Measurements from ENCODE around the gene NDUFA6. TPM values are rescaled to one million over a fixed set of nuclear protein-coding genes. Genes with fewer than 3 reads are reported as not detected.
"Not testable (repeated sequence)": the region's sequence is repeated elsewhere in the genome, so short reads cannot be mapped to it uniquely, and the experiment has no call there.

The NDUFA6 gene
- total RNA-seq, 1 experiment from 2014 or later, result 118 TPM

- ChIA-PET POLR2A (ENCODE audit: unreplicated experiment) (no interaction called here), CTCF (no interaction called here)
- Histone ChIP-seq H4K20me1 (ENCODE audit: low read length) (no peaks in the 10 kb centered on the region), H3F3A (ENCODE audit: low read length, unreplicated experiment) (no peaks in the 10 kb centered on the region), H3K36me3 (ENCODE audit: low read depth, low read length) (no peaks in the 10 kb centered on the region), H2AFZ (ENCODE audit: low read length) (no peak overlapping the region), H3K27ac (ENCODE audit: low read length) (no peak overlapping the region), H3K79me2 (ENCODE audit: low read length) (no peaks in the 10 kb centered on the region), H3K9me3 (ENCODE audit: low read length) (no peaks in the 10 kb centered on the region), H3K4me2 (ENCODE audit: low read length) (no peak overlapping the region), H3K27me3 (ENCODE audit: low read length) (no peaks in the 10 kb centered on the region), H3K4me1 (ENCODE audit: insufficient read depth, low read length) (no peaks in the 10 kb centered on the region), H3K4me3 (ENCODE audit: low read length) (no peak overlapping the region), H3K9me2 (replicated peaks; ENCODE audit: low read length) (no peaks in the 10 kb centered on the region), H3K9ac (ENCODE audit: low read length) (no peak overlapping the region)
- TF ChIP-seq EZH2 (IDR thresholded peaks at IDR 0.05; ENCODE audit: low read length, unreplicated experiment) (no peak), EZH2phosphoT487 (IDR thresholded peaks at IDR 0.05; ENCODE audit: borderline replicate concordance, low read length) (no peak)
- TF ChIP-seq, protein P1, sequence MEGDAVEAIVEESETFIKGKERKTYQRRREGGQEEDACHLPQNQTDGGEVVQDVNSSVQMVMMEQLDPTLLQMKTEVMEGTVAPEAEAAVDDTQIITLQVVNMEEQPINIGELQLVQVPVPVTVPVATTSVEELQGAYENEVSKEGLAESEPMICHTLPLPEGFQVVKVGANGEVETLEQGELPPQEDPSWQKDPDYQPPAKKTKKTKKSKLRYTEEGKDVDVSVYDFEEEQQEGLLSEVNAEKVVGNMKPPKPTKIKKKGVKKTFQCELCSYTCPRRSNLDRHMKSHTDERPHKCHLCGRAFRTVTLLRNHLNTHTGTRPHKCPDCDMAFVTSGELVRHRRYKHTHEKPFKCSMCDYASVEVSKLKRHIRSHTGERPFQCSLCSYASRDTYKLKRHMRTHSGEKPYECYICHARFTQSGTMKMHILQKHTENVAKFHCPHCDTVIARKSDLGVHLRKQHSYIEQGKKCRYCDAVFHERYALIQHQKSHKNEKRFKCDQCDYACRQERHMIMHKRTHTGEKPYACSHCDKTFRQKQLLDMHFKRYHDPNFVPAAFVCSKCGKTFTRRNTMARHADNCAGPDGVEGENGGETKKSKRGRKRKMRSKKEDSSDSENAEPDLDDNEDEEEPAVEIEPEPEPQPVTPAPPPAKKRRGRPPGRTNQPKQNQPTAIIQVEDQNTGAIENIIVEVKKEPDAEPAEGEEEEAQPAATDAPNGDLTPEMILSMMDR (conservative IDR thresholded peaks at IDR 0.05; ENCODE audit: low read depth, low read length), result no peak
- ATAC-seq (no peak), DNase-seq (no peak)
- no TSS peak for BruUV-seq (replicated peaks)
- intact Hi-C loops (cut with micrococcal nuclease), result no loop called here
These were observed 48.4 kb upstream of the NDUFA6 start for GRCh38 chr22:42138972-42139371.

GRCh38 chr22:42138122-42138770 lies 47.7 kb upstream of the NDUFA6 start:
- Histone ChIP-seq H4K20me1 (ENCODE audit: low read length) (no peaks in the 10 kb centered on the region), H3K79me2 (ENCODE audit: low read length) (no peaks in the 10 kb centered on the region), H3K4me2 (ENCODE audit: low read length) (no peak overlapping the region), H3K9me3 (ENCODE audit: low read length) (no peaks in the 10 kb centered on the region), H3K27me3 (ENCODE audit: low read length) (no peaks in the 10 kb centered on the region), H3K4me1 (ENCODE audit: insufficient read depth, low read length) (no peaks in the 10 kb centered on the region), H3K4me3 (ENCODE audit: low read length) (no peak overlapping the region), H2AFZ (ENCODE audit: low read length) (no peak overlapping the region), H3K36me3 (ENCODE audit: low read depth, low read length) (no peaks in the 10 kb centered on the region), H3F3A (ENCODE audit: low read length, unreplicated experiment) (no peaks in the 10 kb centered on the region), H3K9me2 (replicated peaks; ENCODE audit: low read length) (no peaks in the 10 kb centered on the region), H3K9ac (ENCODE audit: low read length) (no peak overlapping the region), H3K27ac (ENCODE audit: low read length) (no peak overlapping the region)
- intact Hi-C loops (cut with micrococcal nuclease), result no loop called here
- CTCF ChIA-PET, result no interaction called here
- TF ChIP-seq EZH2 (IDR thresholded peaks at IDR 0.05; ENCODE audit: low read length, unreplicated experiment) (no peak), EZH2phosphoT487 (IDR thresholded peaks at IDR 0.05; ENCODE audit: borderline replicate concordance, low read length) (no peak)
- TF ChIP-seq, protein P1 (conservative IDR thresholded peaks at IDR 0.05; ENCODE audit: low read depth, low read length), result no peak
- POLR2A ChIA-PET (ENCODE audit: unreplicated experiment), result no interaction called here
- no peak for DNase-seq
- no peak for ATAC-seq
- BruUV-seq (replicated peaks), result no TSS peak

DNA sequence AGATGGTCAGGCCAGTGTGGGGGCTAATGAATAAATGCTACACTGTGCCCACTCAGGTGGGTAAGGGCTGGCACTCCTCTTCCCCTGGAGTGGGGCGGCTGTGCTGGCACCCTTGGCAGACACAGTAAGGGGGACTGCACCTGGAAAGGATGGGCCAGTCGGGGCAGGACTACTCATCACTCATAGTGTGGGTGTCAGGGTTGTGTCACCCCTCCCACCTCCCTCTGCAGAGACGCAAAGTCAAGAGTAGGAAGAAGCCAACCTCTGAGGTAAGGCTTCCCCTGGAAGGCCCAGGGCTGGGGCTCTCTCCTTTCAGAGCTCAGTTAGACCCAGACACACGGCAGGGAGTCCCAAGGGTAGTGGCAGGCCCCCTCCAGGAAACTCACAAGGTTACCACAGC lies 45.1 kb upstream of the NDUFA6 start:
- ATAC-seq; intact Hi-C loops (cut with micrococcal nuclease): not testable (repeated sequence)

More for the DNA sequence above, 45.1 kb upstream of the NDUFA6 start:
- H3K79me2 ChIP-seq (ENCODE audit: low read length); H3K4me3 ChIP-seq (ENCODE audit: low read length); H3K4me2 ChIP-seq (ENCODE audit: low read length); DNase-seq; H3K27ac ChIP-seq (ENCODE audit: low read length); H2AFZ ChIP-seq (ENCODE audit: low read length); POLR2A ChIA-PET (ENCODE audit: unreplicated experiment); BruUV-seq (replicated peaks); H3K27me3 ChIP-seq (ENCODE audit: low read length); H4K20me1 ChIP-seq (ENCODE audit: low read length); H3K36me3 ChIP-seq (ENCODE audit: low read depth, low read length); H3K4me1 ChIP-seq (ENCODE audit: insufficient read depth, low read length); H3F3A ChIP-seq (ENCODE audit: low read length, unreplicated experiment); H3K9me3 ChIP-seq (ENCODE audit: low read length); H3K9me2 ChIP-seq (replicated peaks; ENCODE audit: low read length); H3K9ac ChIP-seq (ENCODE audit: low read length); CTCF ChIA-PET: not testable (repeated sequence)

All from PC-3 (cell line).